OCI-LY1 (cell line): Measurements from ENCODE around the gene LRP2.

Experiments
- H2AFZ ChIP-seq: fragments of 200-600 bp; sonication (generic), shearing (Covaris generic); 2 replicates; pipeline ENCODE4 v1.6.0; 2014; ENCODE audit warnings: antibody characterized with exemption, mild to moderate bottlenecking, low read length
- H3F3A ChIP-seq: fragments of 200-600 bp; sonication (generic), shearing (Covaris generic); 2 replicates; pipeline ENCODE4 v1.6.0; 2014; ENCODE audit warnings: mild to moderate bottlenecking, antibody characterized with exemption, low read length, moderate library complexity; ENCODE audit not compliant: insufficient read depth
- H3K27ac ChIP-seq: fragments of 200-600 bp; sonication (generic); 2 replicates; pipeline ENCODE4 v1.5.1; 2014; ENCODE audit warnings: low read length, mixed run types, mild to moderate bottlenecking, low read depth; ENCODE audit not compliant: poor library complexity, severe bottlenecking
- H3K27me3 ChIP-seq: fragments of 200-600 bp; sonication (generic); 2 replicates; pipeline ENCODE4 v1.6.0; 2014; ENCODE audit warnings: antibody characterized with exemption, mild to moderate bottlenecking, low read length, moderate library complexity; ENCODE audit not compliant: insufficient read depth
- H3K36me3 ChIP-seq: fragments of 200-600 bp; sonication (generic); 2 replicates; pipeline ENCODE4 v1.6.1; 2014; ENCODE audit warnings: mild to moderate bottlenecking, antibody characterized with exemption, low read length, moderate library complexity, mixed read lengths; ENCODE audit not compliant: insufficient read depth
- H3K4me1 ChIP-seq: fragments of 200-600 bp; sonication (generic); 2 replicates; pipeline ENCODE4 v1.5.1; 2014; ENCODE audit warnings: mild to moderate bottlenecking, low read length, moderate library complexity; ENCODE audit not compliant: insufficient read depth, severe bottlenecking
- H3K4me2 ChIP-seq: fragments of 200-600 bp; sonication (generic), shearing (Covaris generic); 2 replicates; pipeline ENCODE4 v1.6.1; 2014; ENCODE audit warnings: low read length
- H3K4me3 ChIP-seq: fragments of 200-600 bp; sonication (generic); 2 replicates; pipeline ENCODE4 v1.5.1; 2014; ENCODE audit warnings: low read length, low read depth, mild to moderate bottlenecking, mixed read lengths; ENCODE audit not compliant: poor library complexity, severe bottlenecking
- H3K79me2 ChIP-seq: fragments of 200-600 bp; shearing (Covaris generic); 2 replicates; pipeline ENCODE4 v1.6.1; 2016; ENCODE audit warnings: mixed run types, low read length, mixed read lengths; ENCODE audit not compliant: insufficient read depth
- H3K9ac ChIP-seq: fragments of 200-600 bp; sonication (generic), shearing (Covaris generic); 2 replicates; pipeline ENCODE4 v1.6.1; 2014; ENCODE audit warnings: mild to moderate bottlenecking, low read length, mixed read lengths
- H3K9me2 ChIP-seq: fragments of 200-600 bp; sonication (generic), shearing (Covaris generic); 2 replicates; pipeline ENCODE4 v1.6.1; 2014; ENCODE audit warnings: low read depth, mild to moderate bottlenecking, low read length, mixed read lengths
- H3K9me3 ChIP-seq: fragments of 200-600 bp; shearing (Covaris generic); 2 replicates; pipeline ENCODE4 v1.6.1; 2014; ENCODE audit warnings: low read length, mixed read lengths
- H4K20me1 ChIP-seq: fragments of 200-600 bp; sonication (generic), shearing (Covaris generic); 2 replicates; pipeline ENCODE4 v1.6.0; 2016; ENCODE audit warnings: mild to moderate bottlenecking, low read length; ENCODE audit not compliant: insufficient read depth
- EZH2 ChIP-seq: fragments of 200-600 bp; sonication (generic), shearing (Covaris generic); IDR thresholded peaks from 2 replicates; pipeline ENCODE4 v1.8.0; 2017; ENCODE audit warnings: borderline replicate concordance, mixed run types, mild to moderate bottlenecking, antibody characterized with exemption, low read length, moderate library complexity, mixed read lengths
- TF ChIP-seq, protein P1 (sequence below): fragments of 200-600 bp; sonication (generic), shearing (Covaris generic); IDR thresholded peaks from 2 replicates; pipeline ENCODE4 v1.5.1; 2017; ENCODE audit warnings: mild to moderate bottlenecking, antibody characterized with exemption, low read length, moderate library complexity, mixed read lengths

LRP2 gene

DNA sequence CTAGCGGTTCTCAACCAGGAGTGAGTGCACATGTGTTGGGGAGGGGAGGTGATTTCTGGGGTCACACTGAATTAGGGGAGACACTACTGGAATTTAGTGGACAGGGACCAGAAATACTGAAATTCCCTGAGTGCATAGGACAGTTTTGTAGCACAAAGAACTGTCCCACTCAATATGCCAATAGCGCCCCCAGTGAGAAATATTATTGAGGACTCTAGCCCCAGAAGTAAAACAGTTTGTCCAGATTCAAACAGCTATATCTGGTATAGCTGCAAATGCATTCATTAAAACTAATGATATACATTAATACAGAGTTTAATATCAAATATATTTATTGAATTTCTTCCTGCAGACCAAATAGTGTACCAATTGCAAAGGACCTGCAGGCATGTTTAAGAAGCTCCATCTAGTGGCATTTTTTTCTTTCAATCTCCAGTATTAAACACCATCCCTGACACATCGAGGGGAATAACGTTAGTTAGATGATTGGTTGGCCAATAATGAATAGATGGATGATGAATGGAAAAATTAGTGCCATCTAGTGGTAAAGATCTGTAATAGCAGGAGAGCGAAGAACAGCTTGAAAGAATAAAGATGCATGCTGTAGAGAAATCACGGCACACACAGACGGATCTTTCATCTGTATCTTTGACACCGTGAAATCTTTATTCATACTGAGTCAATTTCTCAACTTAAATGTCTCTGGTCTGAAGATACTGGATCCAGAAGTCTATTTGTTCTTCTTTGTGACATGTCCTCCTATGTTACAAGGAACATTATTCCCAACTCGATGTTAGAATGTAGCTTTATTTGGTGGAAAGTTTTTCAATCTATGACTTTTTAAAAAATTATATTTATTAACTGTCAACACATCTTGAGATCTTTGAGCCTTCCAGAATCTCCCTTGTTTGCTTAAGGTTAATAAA, 230.5 kb downstream of the LRP2 start:
- Histone ChIP-seq H3K27me3 (no peaks in the 10 kb centered on the region), H3K4me2 (no peak overlapping the region)

DNA sequence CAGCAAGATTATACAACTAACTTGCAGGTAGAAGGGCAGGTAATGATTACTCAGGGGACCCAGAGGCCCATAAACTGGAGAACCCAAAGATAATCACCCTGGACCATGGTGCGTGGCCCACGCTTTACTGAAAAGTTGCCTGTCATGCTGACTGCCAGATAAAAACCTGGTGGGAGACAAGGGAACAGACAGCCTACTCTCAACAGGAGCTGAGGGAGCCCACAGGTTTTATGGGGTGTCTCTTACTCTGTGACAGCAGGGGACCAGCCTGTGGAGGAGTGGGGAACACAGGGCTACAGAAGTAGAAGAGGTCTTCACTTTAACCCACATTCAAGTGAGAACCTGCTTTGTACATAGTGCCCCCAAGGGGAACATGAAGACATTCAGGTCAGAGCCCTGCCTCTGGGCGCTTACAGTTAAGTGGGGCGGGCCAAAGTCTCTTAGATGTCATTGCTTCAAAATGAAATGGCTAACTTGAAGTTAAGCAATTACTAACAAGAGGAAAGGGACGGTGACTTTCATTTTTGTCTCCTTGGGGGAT, 232.6 kb downstream of the LRP2 start:
- Histone ChIP-seq H3K4me2 (no peak overlapping the region), H2AFZ (no peak overlapping the region), H3K79me2 (no peaks in the 10 kb centered on the region), H3K9me3 (no peaks in the 10 kb centered on the region), H3K4me3 (no peak overlapping the region), H3K4me1 (no peaks in the 10 kb centered on the region), H3K9ac (no peak overlapping the region), H3K36me3 (no peaks in the 10 kb centered on the region), H4K20me1 (no peaks in the 10 kb centered on the region), H3K9me2 (no peaks in the 10 kb centered on the region), H3K27me3 (no peaks in the 10 kb centered on the region), H3K27ac (no peak overlapping the region), H3F3A (no peaks in the 10 kb centered on the region)
- TF ChIP-seq, protein P1, sequence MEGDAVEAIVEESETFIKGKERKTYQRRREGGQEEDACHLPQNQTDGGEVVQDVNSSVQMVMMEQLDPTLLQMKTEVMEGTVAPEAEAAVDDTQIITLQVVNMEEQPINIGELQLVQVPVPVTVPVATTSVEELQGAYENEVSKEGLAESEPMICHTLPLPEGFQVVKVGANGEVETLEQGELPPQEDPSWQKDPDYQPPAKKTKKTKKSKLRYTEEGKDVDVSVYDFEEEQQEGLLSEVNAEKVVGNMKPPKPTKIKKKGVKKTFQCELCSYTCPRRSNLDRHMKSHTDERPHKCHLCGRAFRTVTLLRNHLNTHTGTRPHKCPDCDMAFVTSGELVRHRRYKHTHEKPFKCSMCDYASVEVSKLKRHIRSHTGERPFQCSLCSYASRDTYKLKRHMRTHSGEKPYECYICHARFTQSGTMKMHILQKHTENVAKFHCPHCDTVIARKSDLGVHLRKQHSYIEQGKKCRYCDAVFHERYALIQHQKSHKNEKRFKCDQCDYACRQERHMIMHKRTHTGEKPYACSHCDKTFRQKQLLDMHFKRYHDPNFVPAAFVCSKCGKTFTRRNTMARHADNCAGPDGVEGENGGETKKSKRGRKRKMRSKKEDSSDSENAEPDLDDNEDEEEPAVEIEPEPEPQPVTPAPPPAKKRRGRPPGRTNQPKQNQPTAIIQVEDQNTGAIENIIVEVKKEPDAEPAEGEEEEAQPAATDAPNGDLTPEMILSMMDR = no peak
- TF ChIP-seq EZH2 = no peak

More for the DNA sequence above, 230.5 kb downstream of the LRP2 start:
- no peaks in the 10 kb centered on the region for H3K4me1 ChIP-seq
- H3K27ac ChIP-seq = no peak overlapping the region
- no peak overlapping the region for H3K9ac ChIP-seq
- H4K20me1 ChIP-seq = no peaks in the 10 kb centered on the region
- H3K36me3 ChIP-seq = no peaks in the 10 kb centered on the region
- no peaks in the 10 kb centered on the region for H3K9me3 ChIP-seq
- H3K79me2 ChIP-seq = no peaks in the 10 kb centered on the region
- H3K9me2 ChIP-seq = no peaks in the 10 kb centered on the region
- TF ChIP-seq, protein P1 = peak; percentile 72
- no peak for TF ChIP-seq EZH2
- no peaks in the 10 kb centered on the region for H3F3A ChIP-seq
- H3K4me3 ChIP-seq = no peak overlapping the region
- H2AFZ ChIP-seq = no peak overlapping the region

- Histone ChIP-seq H3K4me1 (no peaks in the 10 kb centered on the region), H3K4me2 (no peak overlapping the region), H3K9ac (no peak overlapping the region), H3F3A (no peaks in the 10 kb centered on the region), H4K20me1 (no peaks in the 10 kb centered on the region), H3K27me3 (no peaks in the 10 kb centered on the region), H3K27ac (no peak overlapping the region), H3K36me3 (no peaks in the 10 kb centered on the region), H3K4me3 (no peak overlapping the region), H3K9me3 (no peaks in the 10 kb centered on the region), H3K9me2 (no peaks in the 10 kb centered on the region), H2AFZ (no peak overlapping the region), H3K79me2 (no peaks in the 10 kb centered on the region)
- TF ChIP-seq, protein P1 = no peak
- no peak for TF ChIP-seq EZH2
Measured at GRCh38 chr2:169119851-169120250, 242.5 kb downstream of the LRP2 start.
